ENCODE results near the gene COA5. TPM values are rescaled to one million over a fixed set of nuclear protein-coding genes. Genes with fewer than 3 reads are reported as not detected.
A peak's percentile ranks its signal among the peaks of the same experiment; 100 is the strongest.

COA5 gene
- total RNA-seq, 2 experiments from 2014 or later: 26.7 to 28.5 TPM

DNA sequence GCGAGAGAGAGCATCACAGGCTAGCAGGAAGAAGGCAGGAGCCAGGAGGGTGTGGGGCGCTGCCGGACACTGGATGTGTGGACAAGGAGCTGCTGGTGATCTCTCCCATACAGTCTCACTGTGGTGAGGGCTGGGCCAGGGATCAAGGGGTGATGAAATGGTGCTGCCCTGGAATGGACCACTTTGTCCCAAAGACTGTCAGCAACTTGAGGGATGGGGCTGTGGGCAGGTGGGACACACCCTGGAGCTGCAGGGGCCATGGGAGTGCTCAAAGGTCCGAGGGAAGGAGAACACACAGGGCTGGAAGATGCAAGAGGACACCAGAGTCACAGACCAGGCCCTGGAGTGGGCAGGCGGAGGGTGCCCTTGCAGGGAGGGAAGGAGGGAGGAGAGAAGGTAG, 38.0 kb downstream of the COA5 start:
- ChIA-PET POLR2A (no interaction called here), CTCF (interaction anchor here (1.1 to 4.4 kb wide), 4 partner anchors 9 to 267 kb away, joined by 3 to 48 read pairs (median 21); no protein-coding TSS in a partner anchor)
- H3K4me3 Mint-ChIP-seq: no peak overlapping the region

DNA sequence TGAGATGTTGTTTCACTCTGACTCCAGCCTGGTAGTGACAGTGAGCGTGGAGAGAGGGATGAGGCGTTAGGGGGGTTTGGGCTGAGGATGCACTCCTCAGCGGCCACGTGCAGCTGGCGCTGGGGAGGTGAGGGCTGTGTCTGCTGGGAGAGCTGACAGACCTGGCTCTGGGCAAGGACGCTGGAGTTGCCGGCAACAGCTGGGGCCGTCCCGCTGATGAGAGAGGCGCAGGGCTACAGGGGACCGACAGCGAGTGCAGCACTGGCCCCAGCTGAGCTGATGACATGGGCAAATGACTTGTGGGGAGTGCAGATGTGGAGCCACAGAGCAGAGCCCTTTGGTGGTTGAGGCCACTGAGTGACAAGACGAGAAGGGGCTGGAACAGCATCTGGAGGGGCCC, 38.4 kb downstream of the COA5 start:
- intact Hi-C loops (cut with micrococcal nuclease): loop anchor here (1.0 kb wide), 2 partner anchors 31 to 267 kb away; no protein-coding TSS in a partner anchor
- POLR2A ChIA-PET: no interaction called here
- Mint-ChIP-seq H3K27me3 (no peaks in the 10 kb centered on the region), H3K9me3 (no peaks in the 10 kb centered on the region), H3K4me1 (ENCODE audit: low read depth) (no peaks in the 10 kb centered on the region), H3K36me3 (peaks cover 30% of the 10 kb centered on the region), H3K4me3 (no peak overlapping the region), H3K27ac (peak overlapping the region; percentile 16)
- CTCF ChIA-PET: interaction anchor here (1.1 to 4.4 kb wide), 4 partner anchors 9 to 268 kb away, joined by 3 to 48 read pairs (median 21); no protein-coding TSS in a partner anchor
- DNase-seq: no peak

More for the DNA sequence above, 38.0 kb downstream of the COA5 start:
- intact Hi-C loops (cut with micrococcal nuclease): no loop called here
- H3K9me3 Mint-ChIP-seq: no peaks in the 10 kb centered on the region
- peaks cover 31% of the 10 kb centered on the region for H3K36me3 Mint-ChIP-seq
- H3K27ac Mint-ChIP-seq: no peak overlapping the region
- H3K4me1 Mint-ChIP-seq (ENCODE audit: low read depth): no peaks in the 10 kb centered on the region
- no peak for DNase-seq
- H3K27me3 Mint-ChIP-seq: no peaks in the 10 kb centered on the region

DNA sequence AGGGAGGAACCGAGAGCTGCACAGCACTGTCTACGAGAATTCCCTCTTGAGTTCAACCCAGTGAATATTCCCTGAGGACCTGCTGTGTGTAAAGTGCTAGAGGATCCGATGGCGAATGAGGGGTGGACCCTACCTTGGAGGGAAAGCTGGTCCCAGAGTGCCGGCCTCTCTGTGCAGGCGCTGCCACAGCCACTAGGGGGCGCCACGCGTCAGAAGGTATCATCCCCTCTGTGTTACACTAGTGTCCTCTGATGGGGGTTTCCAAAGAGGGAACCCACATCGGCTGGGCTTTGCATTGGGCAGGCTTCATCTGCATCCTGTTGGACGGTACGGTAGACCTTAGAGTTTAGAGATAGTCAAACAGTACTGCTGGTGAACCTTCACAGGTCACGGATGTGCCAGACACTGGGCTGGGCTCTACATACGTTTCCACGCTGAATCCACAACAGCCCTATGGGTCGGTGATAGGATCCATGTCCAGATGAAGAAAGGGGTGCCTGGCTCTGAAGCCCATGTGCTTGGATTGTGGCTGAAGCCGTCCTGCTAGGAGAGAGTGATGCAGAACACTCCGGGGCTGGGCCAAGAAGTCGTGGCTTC, 39.0 kb downstream of the COA5 start:
- ChIA-PET POLR2A (no interaction called here), CTCF (interaction anchor here (0.6 to 4.4 kb wide), 30 partner anchors 10 to 493 kb away, joined by 3 to 48 read pairs (median 4); no protein-coding TSS in a partner anchor)
- Mint-ChIP-seq H3K4me1 (ENCODE audit: low read depth) (no peaks in the 10 kb centered on the region), H3K27ac (peak overlapping the region; percentile 49), H3K9me3 (no peaks in the 10 kb centered on the region), H3K36me3 (peaks cover 30% of the 10 kb centered on the region), H3K27me3 (no peaks in the 10 kb centered on the region), H3K4me3 (no peak overlapping the region)
- DNase-seq: peak; percentile 80
- intact Hi-C loops (cut with micrococcal nuclease): loop anchor here (1.0 kb wide), 2 partner anchors 32 to 268 kb away; no protein-coding TSS in a partner anchor

DNA sequence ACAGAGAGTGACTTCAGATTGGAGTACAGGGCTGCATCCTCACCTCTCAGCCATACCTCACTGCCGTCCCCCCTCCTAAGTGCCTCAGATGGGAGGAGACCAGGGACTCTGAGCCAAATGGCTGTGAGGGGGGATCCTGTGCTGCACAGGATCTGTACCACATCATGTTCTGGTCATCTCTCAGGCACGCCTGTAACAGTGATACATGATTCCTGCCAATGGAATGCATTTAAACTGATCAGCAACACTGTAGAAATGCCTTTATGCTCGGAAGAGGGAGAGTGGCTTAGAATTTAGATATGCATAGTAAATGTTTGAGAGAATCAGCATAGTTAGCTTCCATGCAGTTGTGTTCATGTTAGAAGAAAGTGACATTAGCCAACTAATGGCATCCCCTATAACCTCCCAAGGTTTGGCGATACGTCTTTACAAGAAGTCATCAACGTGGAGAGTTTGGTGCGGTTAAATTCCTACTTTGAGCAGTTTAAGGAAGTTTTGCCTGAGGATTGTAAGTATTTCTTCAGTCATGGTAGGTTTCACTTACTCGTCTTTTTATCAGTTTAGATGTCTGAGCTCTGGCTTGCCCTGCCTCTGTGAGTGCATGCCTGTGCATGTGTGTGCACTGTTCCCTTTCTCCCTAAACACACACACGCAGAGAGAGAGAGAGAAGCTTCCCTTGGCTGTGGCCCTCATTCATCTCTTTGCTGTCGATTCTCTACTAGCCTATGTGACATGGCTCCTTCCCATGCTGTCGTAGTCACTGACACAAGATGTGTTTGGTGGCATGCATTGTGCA, 40.0 kb downstream of the COA5 start:
- Mint-ChIP-seq H3K4me1 (ENCODE audit: low read depth) (no peaks in the 10 kb centered on the region), H3K36me3 (peaks cover 27% of the 10 kb centered on the region), H3K4me3 (no peak overlapping the region), H3K27me3 (no peaks in the 10 kb centered on the region), H3K9me3 (no peaks in the 10 kb centered on the region), H3K27ac (no peak overlapping the region)
- DNase-seq: no peak
- intact Hi-C loops (cut with micrococcal nuclease): no loop called here
- ChIA-PET CTCF (interaction anchor here (0.6 to 4.4 kb wide), 29 partner anchors 10 to 494 kb away, joined by 3 to 48 read pairs (median 4); no protein-coding TSS in a partner anchor), POLR2A (no interaction called here)

DNA sequence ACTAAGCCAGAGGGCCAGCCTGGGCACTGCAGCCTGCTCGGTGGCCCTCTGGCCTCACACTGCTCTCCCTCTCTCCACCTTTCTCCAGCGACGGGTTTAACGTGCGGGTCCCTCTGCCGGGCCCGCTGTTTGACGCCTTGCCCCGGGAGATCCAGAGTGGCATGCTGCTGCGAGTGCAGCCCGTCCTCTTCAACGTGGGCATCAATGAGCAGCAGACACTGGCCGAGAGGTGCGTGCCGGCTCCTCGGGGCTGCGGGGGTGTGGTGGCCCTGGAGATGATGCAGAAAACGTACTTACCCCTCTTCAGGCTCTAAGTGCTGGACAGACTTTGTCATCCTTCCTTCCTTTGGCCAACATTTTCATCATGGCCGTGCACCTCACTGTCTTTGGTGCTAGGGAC, 42.4 kb downstream of the COA5 start:
- no peaks in the 10 kb centered on the region for H3K4me1 Mint-ChIP-seq (ENCODE audit: low read depth)
- no peaks in the 10 kb centered on the region for H3K9me3 Mint-ChIP-seq
- H3K27me3 Mint-ChIP-seq: no peaks in the 10 kb centered on the region
- POLR2A ChIA-PET: no interaction called here
- no peak for DNase-seq
- H3K27ac Mint-ChIP-seq: no peak overlapping the region
- H3K4me3 Mint-ChIP-seq: no peak overlapping the region
- CTCF ChIA-PET: no interaction called here
- peaks cover 26% of the 10 kb centered on the region for H3K36me3 Mint-ChIP-seq
- intact Hi-C loops (cut with micrococcal nuclease): no loop called here

DNA sequence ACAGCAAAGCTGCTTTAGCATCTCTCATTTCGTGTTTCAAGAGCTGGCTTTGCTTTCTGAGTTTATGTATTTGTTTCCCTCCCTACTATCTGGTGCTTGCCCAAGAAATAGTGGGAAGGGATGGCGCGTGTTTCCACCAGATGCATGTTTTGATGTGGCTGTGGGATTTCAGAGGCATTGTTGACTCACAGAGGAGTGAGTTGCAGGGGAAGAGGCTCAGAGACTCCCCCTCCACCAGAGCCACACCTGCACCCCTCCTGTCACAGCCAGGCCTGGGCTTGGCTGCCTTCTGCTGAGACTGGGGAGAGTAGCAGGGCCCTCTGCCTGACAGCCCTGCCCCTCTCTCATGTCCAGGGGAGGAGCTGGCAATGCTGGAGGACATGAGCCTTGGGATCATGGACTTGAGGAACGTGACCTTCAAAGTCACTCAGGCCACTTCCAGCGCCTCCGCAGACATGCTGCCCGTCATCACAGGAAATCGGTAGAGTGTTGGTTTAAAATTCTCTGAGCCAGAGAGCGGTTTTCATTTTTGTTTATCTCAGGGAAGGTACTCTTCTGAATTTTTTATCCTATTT, 42.9 kb downstream of the COA5 start:
- intact Hi-C loops (cut with micrococcal nuclease): no loop called here
- Mint-ChIP-seq H3K27ac (no peak overlapping the region), H3K36me3 (peaks cover 26% of the 10 kb centered on the region), H3K4me1 (ENCODE audit: low read depth) (no peaks in the 10 kb centered on the region), H3K27me3 (no peaks in the 10 kb centered on the region), H3K9me3 (no peaks in the 10 kb centered on the region), H3K4me3 (no peak overlapping the region)
- ChIA-PET POLR2A (no interaction called here), CTCF (interaction anchor here (1.0 kb wide), 1 partner anchor 118 kb away, joined by 3 read pairs; no protein-coding TSS in a partner anchor)
- no peak for DNase-seq

DNA sequence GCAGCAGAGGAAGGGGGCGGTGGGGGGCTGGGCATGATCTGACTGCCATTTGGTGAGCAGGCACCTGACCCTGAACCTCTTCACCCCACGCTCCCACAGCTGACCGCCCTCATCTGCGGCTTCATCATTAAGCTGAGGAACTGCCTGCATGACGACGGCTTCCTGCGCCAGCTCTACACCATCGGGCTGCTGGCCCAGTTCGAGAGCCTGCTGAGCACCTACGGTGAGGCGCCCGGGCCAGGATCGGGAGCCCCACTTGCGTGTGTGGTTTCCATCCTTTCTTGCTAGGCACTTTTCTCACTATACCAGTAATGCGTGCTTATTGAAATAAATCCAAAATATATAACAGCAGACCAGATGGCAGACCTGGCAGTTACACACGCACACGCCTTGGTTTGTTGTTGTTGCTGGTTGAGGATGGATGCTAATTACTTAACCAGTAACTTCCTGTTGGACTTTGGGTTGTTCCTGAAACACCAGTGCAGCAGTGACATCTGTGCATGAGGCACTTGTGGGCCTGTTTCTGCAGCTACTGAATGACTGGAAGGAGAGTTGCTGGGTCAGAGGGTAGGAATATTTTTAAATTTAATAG, 43.7 kb downstream of the COA5 start:
- H3K9me3 Mint-ChIP-seq: no peaks in the 10 kb centered on the region
- no peaks in the 10 kb centered on the region for H3K27me3 Mint-ChIP-seq
- intact Hi-C loops (cut with micrococcal nuclease): no loop called here
- ChIA-PET CTCF (interaction anchor here (1.0 kb wide), 1 partner anchor 118 kb away, joined by 3 read pairs; no protein-coding TSS in a partner anchor), POLR2A (no interaction called here)
- H3K36me3 Mint-ChIP-seq: peaks cover 24% of the 10 kb centered on the region
- no peaks in the 10 kb centered on the region for H3K4me1 Mint-ChIP-seq (ENCODE audit: low read depth)
- no peak overlapping the region for H3K27ac Mint-ChIP-seq
- DNase-seq: no peak
- no peak overlapping the region for H3K4me3 Mint-ChIP-seq

DNA sequence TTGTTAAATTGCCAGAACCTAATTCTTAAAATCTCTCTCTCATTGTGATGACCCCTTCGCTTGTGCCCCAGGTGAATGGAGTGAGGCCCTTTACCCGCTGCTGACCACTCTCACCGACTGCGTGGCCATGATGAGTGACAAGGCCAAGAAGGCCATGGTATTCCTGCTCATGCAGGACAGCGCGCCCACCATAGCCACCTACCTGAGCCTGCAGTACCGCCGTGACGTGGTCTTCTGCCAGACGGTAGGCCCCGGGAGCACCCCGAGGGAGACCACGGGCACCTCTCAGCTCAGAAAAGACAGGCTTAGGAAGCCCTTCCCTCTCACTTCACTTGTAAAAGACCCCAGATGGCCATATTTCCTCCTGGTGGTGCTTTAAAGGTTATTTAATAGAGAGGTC, 44.9 kb downstream of the COA5 start:
- H3K36me3 Mint-ChIP-seq: peaks cover 28% of the 10 kb centered on the region
- no peak overlapping the region for H3K27ac Mint-ChIP-seq
- DNase-seq: no peak
- H3K4me1 Mint-ChIP-seq (ENCODE audit: low read depth): no peaks in the 10 kb centered on the region
- no peak overlapping the region for H3K4me3 Mint-ChIP-seq
- intact Hi-C loops (cut with micrococcal nuclease): no loop called here
- H3K27me3 Mint-ChIP-seq: no peaks in the 10 kb centered on the region
- POLR2A ChIA-PET: no interaction called here
- CTCF ChIA-PET: no interaction called here
- no peaks in the 10 kb centered on the region for H3K9me3 Mint-ChIP-seq

DNA sequence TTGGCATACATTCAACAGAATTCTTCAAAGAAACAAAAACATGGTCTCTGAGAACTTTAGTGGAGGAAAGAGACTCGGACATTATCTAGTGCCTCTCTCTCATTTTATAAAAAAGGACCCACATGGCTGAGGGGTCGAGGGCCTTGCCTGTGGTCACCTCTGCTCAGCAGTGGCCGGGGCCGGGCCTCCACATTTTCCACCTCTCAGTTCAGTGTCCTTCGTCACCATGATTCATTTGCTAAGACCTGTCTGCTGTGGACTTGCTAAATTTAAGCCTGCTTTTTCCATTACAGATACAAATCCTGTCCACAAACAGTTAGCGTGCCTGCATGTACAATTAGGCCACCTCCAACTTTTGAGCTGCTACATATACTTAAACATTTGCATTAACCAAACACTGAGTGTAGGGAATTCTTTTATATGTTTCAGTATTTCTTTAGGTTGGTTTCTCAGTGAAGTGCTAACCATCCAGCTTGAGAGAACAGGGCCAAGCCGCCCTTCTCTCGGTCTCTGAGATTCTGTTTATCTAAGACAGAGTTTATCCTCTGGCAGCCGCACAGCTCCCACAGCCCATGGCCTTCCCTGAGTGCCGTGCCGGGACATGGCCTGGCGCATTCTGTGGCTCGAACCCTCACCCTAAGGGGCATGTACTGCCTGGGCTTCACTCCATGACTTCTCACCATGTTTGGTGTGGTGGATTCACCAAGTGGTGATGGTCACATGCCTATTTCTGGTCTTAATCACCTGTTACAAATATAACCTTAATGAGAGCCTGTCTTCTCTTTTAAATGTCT, 46.2 kb downstream of the COA5 start:
- H3K9me3 Mint-ChIP-seq: no peaks in the 10 kb centered on the region
- H3K27ac Mint-ChIP-seq: no peak overlapping the region
- intact Hi-C loops (cut with micrococcal nuclease): no loop called here
- POLR2A ChIA-PET: no interaction called here
- H3K36me3 Mint-ChIP-seq: peaks cover 28% of the 10 kb centered on the region
- no peaks in the 10 kb centered on the region for H3K4me1 Mint-ChIP-seq (ENCODE audit: low read depth)
- DNase-seq: no peak
- H3K27me3 Mint-ChIP-seq: no peaks in the 10 kb centered on the region
- no peak overlapping the region for H3K4me3 Mint-ChIP-seq
- CTCF ChIA-PET: interaction anchor here (1.0 to 1.1 kb wide), 2 partner anchors 165 to 276 kb away, joined by 3 read pairs; no protein-coding TSS in a partner anchor

DNA sequence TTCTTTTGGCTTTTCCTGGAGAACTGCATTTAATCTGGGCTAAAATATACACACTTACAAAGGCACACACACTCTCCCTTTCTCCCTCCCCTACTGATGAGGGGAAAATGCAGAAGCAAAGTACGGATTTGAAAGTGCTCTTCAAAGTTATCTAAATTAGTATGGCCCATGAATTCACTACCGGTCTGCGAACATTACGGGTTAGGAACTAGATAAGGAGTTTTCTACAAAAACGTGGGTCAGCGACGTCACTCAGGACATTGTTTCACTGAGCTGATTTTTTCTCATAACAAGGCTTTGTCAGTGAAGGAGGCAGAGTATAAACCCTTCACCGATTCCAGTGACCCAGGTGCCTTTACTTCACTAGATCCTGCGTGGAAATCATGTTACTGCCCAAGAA, 47.3 kb downstream of the COA5 start:
- Mint-ChIP-seq H3K4me1 (ENCODE audit: low read depth) (no peaks in the 10 kb centered on the region), H3K27ac (no peak overlapping the region), H3K36me3 (peaks cover 21% of the 10 kb centered on the region), H3K9me3 (no peaks in the 10 kb centered on the region), H3K4me3 (no peak overlapping the region), H3K27me3 (no peaks in the 10 kb centered on the region)
- intact Hi-C loops (cut with micrococcal nuclease): no loop called here
- ChIA-PET CTCF (interaction anchor here (0.8 to 6.2 kb wide), 2 partner anchors 9 to 12 kb away, joined by 3 to 48 read pairs; no protein-coding TSS in a partner anchor), POLR2A (no interaction called here)
- DNase-seq: no peak

DNA sequence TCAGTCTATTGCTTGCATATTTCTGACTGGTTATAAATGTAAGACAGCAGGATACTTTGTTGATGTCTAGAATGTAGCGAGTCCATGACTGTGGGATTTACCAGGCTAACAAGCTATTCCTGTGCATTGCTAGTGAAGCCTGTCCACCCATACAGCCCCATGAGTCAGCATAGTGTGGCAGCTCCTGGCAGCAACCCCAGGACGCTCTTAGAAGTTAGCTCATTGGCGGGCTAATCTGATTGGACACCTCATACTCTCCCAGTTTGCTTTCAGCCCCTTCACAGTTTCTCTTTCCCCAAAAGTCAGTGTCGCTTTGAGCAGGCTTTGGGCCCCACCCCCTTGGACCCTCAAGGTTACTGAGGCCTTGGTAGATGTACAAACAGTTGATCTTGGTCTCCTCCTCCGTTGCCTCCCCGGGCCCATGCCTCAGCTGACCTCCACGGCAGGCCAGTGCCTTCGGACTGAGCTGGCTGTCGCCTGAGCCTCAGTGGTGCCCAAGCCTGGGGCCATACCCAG, 48.0 kb downstream of the COA5 start:
- ChIA-PET POLR2A (interaction anchor here (1.1 kb wide), 1 partner anchor 114 kb away, joined by 3 read pairs; no protein-coding TSS in a partner anchor), CTCF (interaction anchor here (0.8 to 6.2 kb wide), 4 partner anchors 10 to 148 kb away, joined by 3 to 48 read pairs (median 6); no protein-coding TSS in a partner anchor)
- Mint-ChIP-seq H3K4me1 (ENCODE audit: low read depth) (no peaks in the 10 kb centered on the region), H3K4me3 (no peak overlapping the region), H3K9me3 (no peaks in the 10 kb centered on the region), H3K27me3 (no peaks in the 10 kb centered on the region), H3K36me3 (peaks cover 18% of the 10 kb centered on the region), H3K27ac (no peak overlapping the region)
- intact Hi-C loops (cut with micrococcal nuclease): no loop called here
- no peak for DNase-seq
